OCI-LY1 (cell line): Measurements from ENCODE around the gene WIPF1.

Experiments
- EZH2 ChIP-seq: fragments of 200-600 bp; sonication (generic), shearing (Covaris generic); IDR thresholded peaks from 2 replicates; pipeline ENCODE4 v1.8.0; 2017; ENCODE audit warnings: borderline replicate concordance, mixed run types, mild to moderate bottlenecking, antibody characterized with exemption, low read length, moderate library complexity, mixed read lengths
- TF ChIP-seq, protein P1 (sequence below): fragments of 200-600 bp; sonication (generic), shearing (Covaris generic); IDR thresholded peaks from 2 replicates; pipeline ENCODE4 v1.5.1; 2017; ENCODE audit warnings: mild to moderate bottlenecking, antibody characterized with exemption, low read length, moderate library complexity, mixed read lengths

GRCh38 chr2:174632841-174633622 lies 35.4 kb upstream of the WIPF1 start:
- TF ChIP-seq, protein P1, sequence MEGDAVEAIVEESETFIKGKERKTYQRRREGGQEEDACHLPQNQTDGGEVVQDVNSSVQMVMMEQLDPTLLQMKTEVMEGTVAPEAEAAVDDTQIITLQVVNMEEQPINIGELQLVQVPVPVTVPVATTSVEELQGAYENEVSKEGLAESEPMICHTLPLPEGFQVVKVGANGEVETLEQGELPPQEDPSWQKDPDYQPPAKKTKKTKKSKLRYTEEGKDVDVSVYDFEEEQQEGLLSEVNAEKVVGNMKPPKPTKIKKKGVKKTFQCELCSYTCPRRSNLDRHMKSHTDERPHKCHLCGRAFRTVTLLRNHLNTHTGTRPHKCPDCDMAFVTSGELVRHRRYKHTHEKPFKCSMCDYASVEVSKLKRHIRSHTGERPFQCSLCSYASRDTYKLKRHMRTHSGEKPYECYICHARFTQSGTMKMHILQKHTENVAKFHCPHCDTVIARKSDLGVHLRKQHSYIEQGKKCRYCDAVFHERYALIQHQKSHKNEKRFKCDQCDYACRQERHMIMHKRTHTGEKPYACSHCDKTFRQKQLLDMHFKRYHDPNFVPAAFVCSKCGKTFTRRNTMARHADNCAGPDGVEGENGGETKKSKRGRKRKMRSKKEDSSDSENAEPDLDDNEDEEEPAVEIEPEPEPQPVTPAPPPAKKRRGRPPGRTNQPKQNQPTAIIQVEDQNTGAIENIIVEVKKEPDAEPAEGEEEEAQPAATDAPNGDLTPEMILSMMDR = no peak
- TF ChIP-seq EZH2 = no peak
